Kidney glomerular epithelial cell (primary cell): ENCODE results near the gene DDX54.
"Not testable (repeated sequence)": the region's sequence is repeated elsewhere in the genome, so short reads cannot be mapped to it uniquely, and the experiment has no call there.

ENCODE experiments used
- DNase-seq: peaks from one replicate; lab custom pipeline; 2025; lab: John Stamatoyannopoulos, UW

The DDX54 gene

DNA sequence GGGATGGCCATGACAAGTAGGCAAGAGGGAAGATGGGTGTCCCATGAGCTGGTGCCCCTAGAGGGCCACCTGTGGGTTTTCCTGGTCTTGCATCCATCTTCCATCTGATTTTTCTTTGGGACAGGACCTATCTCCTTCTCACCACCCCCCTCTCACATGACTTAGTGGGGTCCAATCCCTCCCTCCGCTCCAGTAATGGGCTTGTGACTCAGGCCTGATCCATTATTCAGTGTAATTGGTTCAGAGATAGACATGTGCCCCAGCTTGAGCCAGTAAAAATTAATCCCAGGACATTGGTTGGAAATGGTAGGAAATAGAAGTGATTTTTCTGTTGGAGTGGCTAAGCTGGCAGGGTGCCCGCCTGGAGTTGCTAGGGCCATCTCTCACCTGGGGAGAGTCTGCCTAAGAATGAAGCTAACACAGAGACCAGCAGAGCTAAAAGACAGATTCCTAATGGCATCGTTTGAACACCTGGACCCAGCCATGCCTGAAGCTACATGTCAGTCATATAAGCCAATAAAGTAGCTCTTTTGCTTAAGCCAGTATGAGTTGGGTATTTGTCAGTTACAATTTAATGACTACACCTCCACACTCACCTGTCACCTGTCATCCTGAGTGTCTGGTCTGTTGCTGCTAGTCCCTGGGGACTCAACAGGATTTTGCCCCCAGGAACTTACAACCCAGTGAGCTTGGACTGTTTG is 64.5 kb downstream of the DDX54 start:
- DNase-seq = no peak

DNA sequence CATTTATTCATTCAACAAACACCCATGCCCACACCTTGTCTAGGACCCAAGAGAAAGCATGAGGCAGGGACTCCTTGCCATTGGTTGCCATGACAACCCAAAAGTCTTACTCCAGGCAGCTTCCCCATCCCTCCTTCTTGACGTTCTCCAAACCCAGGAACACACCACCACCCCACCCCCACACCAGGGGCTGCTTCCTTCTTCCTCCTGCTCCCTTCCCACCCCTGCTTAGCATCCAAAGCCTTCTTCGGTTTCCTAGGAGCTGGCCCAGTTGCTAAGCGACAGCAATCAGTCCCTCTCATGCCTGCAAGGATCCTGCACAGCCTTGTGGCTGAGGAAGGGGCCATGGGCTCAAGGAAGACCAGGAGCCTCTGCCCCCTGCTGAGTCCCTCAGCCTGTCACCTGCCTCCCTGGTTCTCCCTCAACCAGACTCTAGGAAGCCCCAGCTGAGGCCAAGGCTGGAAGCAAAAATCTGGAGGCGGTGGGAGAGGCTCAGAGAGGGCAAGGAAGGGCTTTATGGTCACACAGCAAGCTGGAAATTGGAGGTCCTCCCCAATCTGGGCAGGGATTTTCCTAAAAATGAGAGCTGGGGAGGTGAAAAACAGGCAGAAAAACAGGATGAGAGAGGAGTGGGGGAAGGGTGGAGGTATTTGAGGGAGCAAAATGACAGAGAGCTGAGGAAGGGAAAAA is 65.2 kb downstream of the DDX54 start:
- no peak for DNase-seq

DNA sequence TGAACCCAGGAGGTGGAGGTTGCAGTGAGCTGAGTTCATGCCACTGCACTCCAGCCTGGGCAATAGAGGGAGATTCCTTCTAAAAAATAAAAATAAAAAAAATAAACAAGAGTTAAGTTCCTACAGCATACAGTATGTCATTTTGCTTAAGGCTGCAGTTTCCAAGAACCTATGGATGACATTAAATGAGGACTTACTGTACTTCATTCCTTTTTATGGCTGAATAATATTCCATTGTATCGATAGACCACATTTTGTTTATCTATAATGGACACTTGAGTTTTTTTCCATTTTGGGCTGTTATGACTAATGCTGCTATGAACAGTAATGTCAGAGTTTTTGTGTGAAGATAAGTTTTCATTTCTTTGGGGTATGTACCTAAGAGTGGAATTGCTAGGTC is 67.1 kb downstream of the DDX54 start:
- no peak for DNase-seq

DNA sequence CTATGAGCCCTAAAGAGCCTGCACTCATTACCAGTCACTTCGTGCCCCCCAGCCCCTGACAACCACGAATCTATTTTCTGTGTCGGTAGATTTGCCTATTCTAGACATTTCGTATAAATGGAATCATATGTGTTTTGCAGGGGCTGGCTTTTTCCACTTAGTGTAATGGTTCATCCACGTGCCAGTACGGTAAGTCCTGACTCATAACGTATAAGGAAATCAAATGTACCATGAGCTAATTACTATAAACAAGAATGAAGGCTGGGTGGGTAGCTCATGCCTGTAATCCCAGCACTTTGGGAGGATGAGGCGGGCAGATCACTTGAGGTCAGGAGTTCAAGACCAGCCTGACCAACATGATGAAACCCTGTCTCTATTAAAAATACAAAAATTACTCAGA is 67.6 kb downstream of the DDX54 start:
- not testable (repeated sequence) for DNase-seq

DNA sequence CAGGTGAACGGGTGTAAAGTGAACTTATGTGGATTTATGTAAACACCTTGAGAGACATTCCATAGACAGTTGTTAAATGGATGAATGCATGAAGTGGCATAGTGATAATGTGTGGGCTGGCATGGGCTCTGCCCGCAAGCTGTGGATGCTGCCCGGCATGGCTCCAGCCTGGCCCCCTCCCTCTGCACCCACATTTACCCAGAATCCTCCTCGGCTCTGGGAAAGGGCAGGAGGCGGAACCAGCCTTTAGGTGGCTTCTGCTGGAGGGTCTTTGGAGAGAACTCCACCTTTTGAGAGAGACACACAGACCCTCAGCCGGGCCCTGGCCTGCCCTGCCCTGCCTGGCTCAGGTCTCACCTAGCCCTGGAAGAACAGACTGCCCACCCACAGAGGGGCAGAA is 68.4 kb downstream of the DDX54 start:
- no peak for DNase-seq

DNA sequence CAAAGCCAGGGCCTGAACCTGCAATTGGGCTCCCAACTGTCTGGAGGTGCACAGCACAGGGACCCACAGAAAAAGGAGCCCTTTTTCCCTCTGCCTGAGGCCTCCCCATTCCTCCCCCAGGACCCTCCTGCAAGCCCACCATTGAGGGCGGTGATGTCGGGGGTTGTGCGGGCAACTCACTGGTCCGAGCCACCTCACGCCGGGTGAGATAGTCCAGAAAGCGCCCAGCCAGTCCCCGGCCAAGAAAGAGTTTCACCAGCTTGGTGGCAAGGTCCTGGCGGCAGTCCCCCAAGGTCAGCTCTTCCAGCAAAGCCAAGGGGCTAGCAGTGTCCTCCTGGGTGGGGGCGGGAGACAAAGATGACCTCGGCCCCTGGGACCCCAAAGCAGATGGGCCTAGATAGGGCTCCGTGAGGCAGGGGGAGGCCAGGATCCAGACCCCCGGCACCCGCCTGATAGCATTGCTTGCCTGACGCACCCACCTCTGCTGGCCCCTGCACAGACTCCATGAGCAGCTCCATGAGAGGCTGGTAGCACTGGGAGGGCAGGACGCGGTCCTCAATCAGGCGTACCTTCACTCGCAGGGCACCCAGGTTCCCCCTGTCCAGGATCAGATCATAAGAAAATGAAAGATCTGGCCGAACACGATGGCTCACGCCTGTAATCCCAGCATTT is 69.7 kb downstream of the DDX54 start:
- no peak for DNase-seq

DNA sequence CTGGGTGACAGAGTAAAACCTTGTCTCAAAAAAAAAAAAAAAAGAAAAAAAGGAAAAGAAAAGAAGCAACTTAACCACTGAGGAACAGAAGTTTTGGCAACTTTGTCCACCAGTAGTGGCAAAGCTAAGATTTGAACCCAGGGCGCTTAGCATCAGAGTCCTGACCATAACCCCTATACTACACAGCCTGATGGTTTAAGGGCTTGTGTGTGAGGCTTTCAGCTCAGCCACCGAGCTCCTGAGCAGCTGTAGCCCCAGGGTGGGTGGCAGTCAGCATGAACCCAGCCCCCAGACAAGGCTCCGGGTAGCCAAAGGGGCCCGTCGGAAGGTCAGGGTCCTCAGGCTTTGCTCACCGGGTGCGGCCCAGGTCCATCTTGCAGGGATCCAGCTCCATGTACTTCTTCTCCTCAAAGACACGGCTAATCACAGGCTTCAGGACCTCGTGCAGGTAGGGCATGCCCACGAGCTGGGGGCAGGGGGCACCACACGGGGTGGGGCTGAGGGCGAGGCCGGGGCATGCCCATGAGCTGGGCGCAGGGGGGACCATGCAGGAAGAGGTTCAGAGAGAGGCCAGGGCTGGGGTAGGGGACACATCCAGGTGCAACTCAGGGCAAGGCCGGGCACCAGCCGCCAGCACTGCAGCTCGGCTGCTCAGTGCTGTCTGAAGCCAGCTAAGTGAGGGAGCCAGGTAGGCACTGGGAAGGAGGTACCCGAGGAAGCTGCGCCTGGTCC is 70.7 kb downstream of the DDX54 start:
- no peak for DNase-seq

DNA sequence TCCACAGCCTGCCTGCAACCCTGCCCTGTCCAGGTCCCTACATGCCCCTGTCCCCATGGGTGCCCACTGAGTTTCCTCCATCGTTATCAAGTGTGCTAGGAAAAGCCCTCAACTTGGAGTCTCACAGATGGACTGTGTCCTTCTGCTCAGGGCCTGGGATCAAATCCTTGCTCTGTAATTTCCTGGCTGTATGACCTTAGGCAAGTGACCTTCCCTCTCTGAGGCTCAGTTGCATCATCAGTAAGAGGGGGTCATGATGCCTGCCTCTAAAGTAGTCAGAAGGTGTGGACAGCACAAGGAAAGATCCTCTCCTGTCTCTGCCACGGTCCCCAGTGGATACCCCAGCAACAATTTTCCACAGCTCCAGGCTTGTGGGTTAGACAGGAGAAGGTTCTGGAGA is 71.9 kb downstream of the DDX54 start:
- no peak for DNase-seq

DNA sequence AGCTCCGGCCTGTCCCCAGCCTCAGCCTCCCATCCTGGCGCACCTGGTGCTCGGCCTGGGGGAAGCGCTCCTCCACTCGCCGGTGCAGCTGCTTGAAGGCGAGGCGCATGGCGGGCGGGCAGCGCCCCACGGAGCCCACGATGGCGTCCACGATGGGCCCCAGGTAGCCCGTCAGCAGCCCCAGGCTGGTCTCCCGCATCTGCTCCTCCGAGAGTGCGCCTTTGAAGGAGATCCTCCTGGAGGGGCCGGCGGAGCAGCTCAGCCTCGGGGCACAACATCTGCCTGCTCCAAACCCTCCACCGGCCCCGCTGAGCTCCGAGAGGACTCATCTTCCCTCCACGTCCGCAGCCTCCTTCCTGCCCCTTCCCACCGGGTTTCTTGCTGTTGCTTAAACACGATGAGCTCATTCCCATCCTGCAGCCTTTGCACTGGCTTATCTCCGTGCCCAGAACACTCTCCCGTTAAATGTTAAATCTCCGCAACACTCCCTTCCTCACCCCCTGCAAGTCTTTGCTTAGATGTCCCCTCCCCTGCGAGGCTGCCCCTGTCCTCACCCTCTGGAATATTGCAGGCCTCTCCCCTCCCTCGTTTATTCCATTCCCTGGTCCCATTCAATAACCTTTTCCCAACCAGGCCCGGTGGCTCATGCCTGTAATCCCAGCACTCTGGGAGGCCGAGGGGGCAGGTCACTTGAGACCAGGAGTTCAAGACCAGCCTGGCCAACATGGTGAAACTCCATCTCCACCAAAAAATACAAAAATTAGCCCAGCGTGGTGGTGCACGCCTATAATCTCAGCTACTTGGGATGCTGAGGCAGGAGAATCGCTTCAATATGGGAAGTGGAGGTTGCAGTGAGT is 73.0 kb downstream of the DDX54 start:
- no peak for DNase-seq

DNA sequence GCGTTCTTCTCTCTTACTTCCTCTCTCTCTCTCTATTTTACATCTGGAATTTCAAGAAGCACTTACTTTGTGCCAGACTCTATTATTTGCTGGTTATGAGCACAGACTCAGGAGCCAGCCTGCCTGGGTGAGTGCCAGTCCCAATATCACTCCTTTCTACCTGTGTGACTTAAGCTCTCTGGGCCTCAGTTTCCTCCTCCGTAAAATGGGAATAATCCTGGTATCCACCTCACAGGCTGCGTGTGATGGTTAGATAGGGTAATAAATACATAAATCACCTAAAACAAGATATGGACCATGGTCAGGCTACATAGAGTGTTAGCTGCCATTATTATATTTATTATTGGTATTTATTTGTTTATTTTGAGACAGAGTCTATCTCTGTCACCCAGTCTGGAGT is 74.0 kb downstream of the DDX54 start:
- no peak for DNase-seq

DNA sequence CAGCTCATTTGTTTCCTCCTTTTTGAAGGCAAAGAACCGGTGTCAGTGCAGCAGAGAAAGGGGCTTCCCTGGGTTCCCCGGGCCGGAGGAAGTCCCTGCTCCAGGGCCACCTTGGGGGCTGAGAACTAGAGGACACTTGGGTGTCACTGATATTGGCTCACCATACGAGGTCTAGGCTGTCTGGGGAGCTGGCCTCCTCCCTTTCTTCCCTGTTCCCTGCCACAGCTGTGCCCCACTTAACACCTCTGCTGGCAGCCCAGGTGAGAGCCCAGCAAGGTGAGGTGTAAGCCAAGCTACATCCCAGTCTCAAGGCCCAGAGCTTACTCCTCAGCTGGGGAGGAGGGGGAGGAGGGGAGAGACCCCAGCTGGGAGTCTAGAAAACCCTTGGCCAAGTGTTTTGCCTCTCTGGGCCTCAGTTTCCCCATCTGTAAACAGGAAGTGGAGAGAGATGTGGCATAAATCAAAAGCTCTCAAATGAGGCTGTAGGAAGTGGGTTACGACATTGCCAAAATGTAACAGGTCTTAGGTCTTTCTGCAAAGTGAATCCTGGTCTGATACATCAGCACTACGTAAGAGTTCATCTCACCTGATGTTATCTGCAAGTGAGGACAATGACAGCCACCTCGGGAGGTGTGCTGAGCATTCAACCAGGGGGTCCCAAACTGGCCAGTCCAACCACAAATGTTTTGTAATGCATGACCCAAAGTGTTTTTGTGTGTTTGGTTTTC is 75.2 kb downstream of the DDX54 start:
- DNase-seq = no peak

DNA sequence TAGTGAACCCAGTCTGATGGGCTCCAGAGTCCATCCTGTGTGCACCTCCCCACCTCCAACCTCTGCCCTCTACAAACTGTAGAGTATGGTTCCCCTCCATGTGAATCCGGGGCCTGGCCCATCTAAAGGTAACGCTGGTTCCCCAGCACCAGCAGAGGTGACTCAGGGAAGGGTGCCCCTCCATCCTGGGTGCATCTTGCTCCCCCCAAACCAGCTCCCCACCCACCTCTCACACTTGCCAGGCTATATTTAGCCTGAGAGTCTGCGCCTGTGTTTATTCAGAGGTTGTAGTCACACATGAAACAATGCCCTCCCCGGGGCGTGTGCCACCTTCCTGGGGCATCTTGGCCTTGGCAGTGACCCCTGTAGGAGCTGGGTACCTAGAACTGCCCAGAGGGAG is 75.9 kb downstream of the DDX54 start:
- no peak for DNase-seq

DNA sequence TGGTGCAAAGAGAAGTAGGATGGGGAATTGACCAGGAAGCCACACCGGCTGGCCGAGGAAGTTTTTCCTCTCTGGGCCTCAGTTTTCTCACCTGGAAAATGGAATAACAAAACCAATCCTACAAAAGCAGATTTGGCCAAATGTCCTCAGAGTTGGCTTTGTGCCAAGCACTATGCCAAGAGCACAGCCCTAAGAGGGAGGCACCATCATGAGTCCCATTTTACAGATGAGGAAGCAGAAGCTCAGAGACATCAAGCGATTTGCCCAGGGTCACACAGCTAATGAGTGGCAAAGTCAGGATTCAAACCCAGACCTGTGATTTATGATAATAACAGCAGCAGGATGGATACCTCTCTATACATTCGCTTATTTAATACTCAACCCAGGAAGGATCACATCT is 77.0 kb downstream of the DDX54 start:
- DNase-seq = no peak
